Natural killer cell treated with Interleukin-12 subunit alpha and Interleukin-12 subunit beta and Interleukin-15 and Interleukin-18, amount 100 ng/mL, for 72 hours (primary cell): Measurements from ENCODE around the gene MFSD6. TPM values are rescaled to one million over a fixed set of nuclear protein-coding genes. Genes with fewer than 3 reads are reported as not detected.

Experiments
- ATAC-seq, 2 donors: fragments of 150-1000 bp; cut with Tn5 transposase in 1 of 2; sonication (Bioruptor Pico), chemical (Tn5 transposase) in 1 of 2; 2 replicates each; pipeline ENCODE4 v1.10.0; 2021
- DNase-seq: peaks from one replicate; pipeline ENCODE4 v3.0.0; 2022; ENCODE audit warnings: low spot score
- H3K27ac Mint-ChIP-seq, 2 donors: 1 replicate in 1 of 2; 2 replicates in 1 of 2; pipeline ENCODE4 v1.8.0; 2022; ENCODE audit warnings: mixed read lengths in 2 of 2, mild to moderate bottlenecking in 1 of 2, moderate library complexity in 1 of 2
- H3K27me3 Mint-ChIP-seq, 2 donors: 1 replicate in 1 of 2; 2 replicates in 1 of 2; pipeline ENCODE4 v1.8.0; 2022; ENCODE audit warnings: mixed read lengths in 2 of 2
- H3K36me3 Mint-ChIP-seq: one replicate; pipeline ENCODE4 v1.8.0; 2022; ENCODE audit warnings: mixed read lengths
- H3K4me1 Mint-ChIP-seq, 2 donors: 1 replicate in 1 of 2; 2 replicates in 1 of 2; pipeline ENCODE4 v1.8.0; 2022; ENCODE audit warnings: low read depth in 2 of 2, mixed read lengths in 2 of 2, mild to moderate bottlenecking in 1 of 2
- H3K4me3 Mint-ChIP-seq: one replicate; pipeline ENCODE4 v1.8.0; 2022; ENCODE audit warnings: mixed read lengths
- H3K9me3 Mint-ChIP-seq: 2 replicates; pipeline ENCODE4 v1.8.0; 2022; ENCODE audit warnings: mixed read lengths
- total RNA-seq, 2 donors: library from RNA; stranded (reverse); gene quantifications; one replicate each; pipeline ENCODE4 v1.2.3, GENCODE V29; 2022

The MFSD6 gene
- total RNA-seq, 2 donors from 2014 or later, result 44.9 to 48.1 TPM

- no peak overlapping the region for H3K27ac Mint-ChIP-seq
- ATAC-seq, result no peak
- H3K9me3 Mint-ChIP-seq, result no peaks in the 10 kb centered on the region
- H3K4me1 Mint-ChIP-seq, result no peaks in the 10 kb centered on the region
- peaks cover 0 to 2% of the 10 kb centered on the region in 2 donors for H3K27me3 Mint-ChIP-seq
- no peak overlapping the region for H3K4me3 Mint-ChIP-seq
- no peaks in the 10 kb centered on the region for H3K36me3 Mint-ChIP-seq
- no peak for DNase-seq
These were observed 28.7 kb upstream of the MFSD6 start for GRCh38 chr2:190379249-190379964.

- Mint-ChIP-seq H3K9me3 (no peaks in the 10 kb centered on the region), H3K36me3 (no peaks in the 10 kb centered on the region), H3K4me3 (no peak overlapping the region), H3K27me3 (peaks cover 0 to 2% of the 10 kb centered on the region in 2 donors), H3K4me1 (no peaks in the 10 kb centered on the region), H3K27ac (no peak overlapping the region)
- no peak for DNase-seq
- ATAC-seq, result no peak
These were observed 27.2 kb upstream of the MFSD6 start for GRCh38 chr2:190380962-190381412.

GRCh38 chr2:190382851-190383250 is 25.3 kb upstream of the MFSD6 start:
- DNase-seq (no peak), ATAC-seq (peak in 1 of 2 donors; percentile 62)
- H3K27ac Mint-ChIP-seq, result no peak overlapping the region
- H3K9me3 Mint-ChIP-seq, result no peaks in the 10 kb centered on the region
- H3K36me3 Mint-ChIP-seq, result no peaks in the 10 kb centered on the region
- peaks cover 0 to 2% of the 10 kb centered on the region in 2 donors for H3K27me3 Mint-ChIP-seq
- no peak overlapping the region for H3K4me3 Mint-ChIP-seq
- H3K4me1 Mint-ChIP-seq, result no peaks in the 10 kb centered on the region

- H3K4me3 Mint-ChIP-seq, result no peak overlapping the region
- H3K4me1 Mint-ChIP-seq, result no peaks in the 10 kb centered on the region
- H3K9me3 Mint-ChIP-seq, result no peaks in the 10 kb centered on the region
- peaks cover 12 to 13% of the 10 kb centered on the region in 2 donors for H3K27me3 Mint-ChIP-seq
- no peaks in the 10 kb centered on the region for H3K36me3 Mint-ChIP-seq
- no peak for ATAC-seq
- no peak overlapping the region for H3K27ac Mint-ChIP-seq
- no peak for DNase-seq
These were observed 20.7 kb upstream of the MFSD6 start for GRCh38 chr2:190387422-190387821.

- DNase-seq, result no peak
- H3K27ac Mint-ChIP-seq, result no peak overlapping the region
These were observed 11.9 kb upstream of the MFSD6 start for GRCh38 chr2:190396271-190396670.

GRCh38 chr2:190402986-190403603 is 5.1 kb upstream of the MFSD6 start:
- Mint-ChIP-seq H3K27ac (no peak overlapping the region), H3K4me3 (no peak overlapping the region), H3K4me1 (no peaks in the 10 kb centered on the region), H3K27me3 (no peaks in the 10 kb centered on the region), H3K36me3 (no peaks in the 10 kb centered on the region), H3K9me3 (no peaks in the 10 kb centered on the region)
- DNase-seq (no peak), ATAC-seq (no peak)

More at GRCh38 chr2:190396271-190396670, 11.9 kb upstream of the MFSD6 start:
- no peaks in the 10 kb centered on the region for H3K4me1 Mint-ChIP-seq
- no peak overlapping the region for H3K4me3 Mint-ChIP-seq
- H3K27me3 Mint-ChIP-seq, result peaks cover 13 to 14% of the 10 kb centered on the region in 2 donors
- ATAC-seq, result no peak
- no peaks in the 10 kb centered on the region for H3K9me3 Mint-ChIP-seq
- no peaks in the 10 kb centered on the region for H3K36me3 Mint-ChIP-seq

- H3K36me3 Mint-ChIP-seq, result no peaks in the 10 kb centered on the region
- H3K9me3 Mint-ChIP-seq, result no peaks in the 10 kb centered on the region
- no peak overlapping the region for H3K4me3 Mint-ChIP-seq
- H3K4me1 Mint-ChIP-seq, result peaks cover under 1 to 6% of the 10 kb centered on the region in 2 donors
- ATAC-seq, result peak; percentile 8 to 70
- peak; percentile 58 for DNase-seq
- H3K27ac Mint-ChIP-seq, result no peak overlapping the region
- no peaks in the 10 kb centered on the region for H3K27me3 Mint-ChIP-seq
These were observed 3.7 kb upstream of the MFSD6 start for GRCh38 chr2:190404487-190404886.

GRCh38 chr2:190405070-190405469 is 3.1 kb upstream of the MFSD6 start:
- H3K36me3 Mint-ChIP-seq, result no peaks in the 10 kb centered on the region
- no peak overlapping the region for H3K4me3 Mint-ChIP-seq
- no peaks in the 10 kb centered on the region for H3K9me3 Mint-ChIP-seq
- H3K27me3 Mint-ChIP-seq, result no peaks in the 10 kb centered on the region
- DNase-seq, result no peak
- no peak for ATAC-seq
- no peak overlapping the region for H3K27ac Mint-ChIP-seq
- H3K4me1 Mint-ChIP-seq, result peaks cover 6 to 12% of the 10 kb centered on the region in 2 donors

- Mint-ChIP-seq H3K27me3 (no peaks in the 10 kb centered on the region), H3K9me3 (no peaks in the 10 kb centered on the region), H3K27ac (no peak overlapping the region), H3K4me3 (no peak overlapping the region), H3K4me1 (peaks cover 7 to 12% of the 10 kb centered on the region in 2 donors), H3K36me3 (no peaks in the 10 kb centered on the region)
- ATAC-seq, result no peak
- no peak for DNase-seq
These were observed 2.2 kb upstream of the MFSD6 start for GRCh38 chr2:190405995-190406394.

- Mint-ChIP-seq H3K4me1 (peaks cover 13 to 18% of the 10 kb centered on the region in 2 donors), H3K27ac (no peak overlapping the region), H3K9me3 (no peaks in the 10 kb centered on the region), H3K36me3 (no peaks in the 10 kb centered on the region), H3K27me3 (no peaks in the 10 kb centered on the region), H3K4me3 (no peak overlapping the region)
- DNase-seq, result no peak
- no peak for ATAC-seq
These were observed 1.4 kb upstream of the MFSD6 start for GRCh38 chr2:190406805-190407204.

GRCh38 chr2:190407246-190407661 is 901 bp upstream of the MFSD6 start:
- Mint-ChIP-seq H3K27ac (peak overlapping the region in 1 of 2 donors; percentile 53), H3K9me3 (no peaks in the 10 kb centered on the region), H3K36me3 (no peaks in the 10 kb centered on the region), H3K4me3 (peak overlapping the region; percentile 59), H3K4me1 (peaks cover 14 to 20% of the 10 kb centered on the region in 2 donors), H3K27me3 (no peaks in the 10 kb centered on the region)
- DNase-seq (no peak), ATAC-seq (no peak)

GRCh38 chr2:190408538-190409271 is 550 bp downstream of the MFSD6 start:
- ATAC-seq, result peak; percentile 76 to 78
- Mint-ChIP-seq H3K4me1 (peaks cover 23 to 30% of the 10 kb centered on the region in 2 donors), H3K4me3 (peak overlapping the region; percentile 88), H3K9me3 (no peaks in the 10 kb centered on the region), H3K27me3 (no peaks in the 10 kb centered on the region), H3K36me3 (no peaks in the 10 kb centered on the region), H3K27ac (peak overlapping the region; percentile 76 to 82)
- DNase-seq, result peak; percentile 77

GRCh38 chr2:190409616-190410015 is 1.5 kb downstream of the MFSD6 start:
- DNase-seq (no peak), ATAC-seq (no peak)
- H3K27ac Mint-ChIP-seq, result peak overlapping the region; percentile 76 to 82
- peak overlapping the region; percentile 88 for H3K4me3 Mint-ChIP-seq
- H3K27me3 Mint-ChIP-seq, result no peaks in the 10 kb centered on the region
- H3K4me1 Mint-ChIP-seq, result peaks cover 24 to 31% of the 10 kb centered on the region in 2 donors
- no peaks in the 10 kb centered on the region for H3K9me3 Mint-ChIP-seq
- H3K36me3 Mint-ChIP-seq, result no peaks in the 10 kb centered on the region

- no peak for ATAC-seq
- Mint-ChIP-seq H3K4me1 (peaks cover 24 to 31% of the 10 kb centered on the region in 2 donors), H3K4me3 (peak overlapping the region; percentile 88), H3K27me3 (no peaks in the 10 kb centered on the region), H3K36me3 (no peaks in the 10 kb centered on the region), H3K9me3 (no peaks in the 10 kb centered on the region), H3K27ac (peak overlapping the region; percentile 76 to 82)
- DNase-seq, result no peak
These were observed 2.0 kb downstream of the MFSD6 start for GRCh38 chr2:190410166-190410565.
